H1 (cell line): ENCODE data around the gene LCAT. TPM values are rescaled to one million over a fixed set of nuclear protein-coding genes. Genes with fewer than 3 reads are reported as not detected.

ENCODE experiments used
- CTCF ChIA-PET: fragments of 300-600 bp; sonication (Branson Sonifier 250); formaldehyde crosslinking; loops from one replicate; lab custom pipeline; 2021; ENCODE audit not compliant: partially characterized antibody; lab: Charles Lee
- POLR2A ChIA-PET: fragments of 300-600 bp; sonication (Branson Sonifier 250); formaldehyde crosslinking; loops from one replicate; lab custom pipeline; 2021; ENCODE audit warnings: inconsistent platforms; ENCODE audit not compliant: partially characterized antibody; lab: Charles Lee
- DNase-seq, 2 experiments: peaks; one replicate each; pipeline versions ENCODE4 v3.0.0 to v3.0.0-alpha.2; 2010 to 2022; ENCODE audit warnings: low spot score in 2 of 2, low read depth in 1 of 2, mixed read lengths in 1 of 2
- FAIRE-seq: peaks from 2 replicates; lab custom pipeline; 2011; peaks lifted over from hg19 to GRCh38; lab: Jason Lieb, UNC
- H2AFZ ChIP-seq: 2 replicates; pipeline ENCODE4 v1.8.1; 2012; ENCODE audit warnings: low read length, inconsistent platforms
- H2AK5ac ChIP-seq: 2 replicates; pipeline ENCODE4 v1.6.1; 2013; ENCODE audit warnings: low read depth, low read length
- H2BK120ac ChIP-seq: replicated peaks from 2 replicates; pipeline ENCODE3; 2013; ENCODE audit warnings: low read depth, low read length, inconsistent platforms
- H2BK12ac ChIP-seq: 2 replicates; pipeline ENCODE4 v1.6.1; 2013; ENCODE audit warnings: low read depth, low read length
- H2BK15ac ChIP-seq: 2 replicates; pipeline ENCODE4 v1.6.1; 2013; ENCODE audit warnings: low read length
- H2BK20ac ChIP-seq: 2 replicates; pipeline ENCODE4 v1.6.1; 2013; ENCODE audit warnings: low read length
- H2BK5ac ChIP-seq: 2 replicates; pipeline ENCODE4 v1.6.1; 2013; ENCODE audit warnings: low read depth, low read length
- H3K14ac ChIP-seq: 2 replicates; pipeline ENCODE4 v1.6.1; 2013; ENCODE audit warnings: inconsistent platforms; ENCODE audit not compliant: insufficient read length
- H3K18ac ChIP-seq: 2 replicates; pipeline ENCODE4 v1.6.1; 2013; ENCODE audit warnings: low read length; ENCODE audit errors: extremely low read depth
- H3K23ac ChIP-seq: 2 replicates; pipeline ENCODE4 v1.6.1; 2013; ENCODE audit warnings: inconsistent platforms; ENCODE audit not compliant: insufficient read length
- H3K23me2 ChIP-seq: 2 replicates; pipeline ENCODE4 v1.6.1; 2013; ENCODE audit warnings: low read depth, low read length
- H3K27ac ChIP-seq: 2 replicates; pipeline ENCODE4 v1.6.1; 2011; ENCODE audit warnings: low read depth, low read length, inconsistent platforms
- H3K27me3 ChIP-seq, 4 experiments: replicated peaks in 1 of 4; 1 replicate in 1 of 4; 2 replicates in 3 of 4; pipeline versions ENCODE4 v1.6.1 to v1.8.1; 2011 to 2013; ENCODE audit warnings: low read length in 3 of 4, mild to moderate bottlenecking in 3 of 4, inconsistent platforms in 2 of 4, mixed read lengths in 2 of 4, moderate library complexity in 1 of 4; ENCODE audit not compliant: control insufficient read depth in 3 of 4, insufficient read depth in 3 of 4; ENCODE audit errors: extremely low read depth in 1 of 4
- H3K36me3 ChIP-seq, 4 experiments: 2 replicates each; pipeline versions ENCODE4 v1.6.1 to v1.8.1; 2011 to 2013; ENCODE audit warnings: mild to moderate bottlenecking in 4 of 4, low read length in 3 of 4, moderate library complexity in 2 of 4, control low read depth in 1 of 4, inconsistent platforms in 1 of 4; ENCODE audit not compliant: insufficient read depth in 4 of 4, control insufficient read depth in 2 of 4
- H3K4ac ChIP-seq: replicated peaks from 2 replicates; pipeline ENCODE3; 2013; ENCODE audit warnings: low read length, low read depth, mixed read lengths, inconsistent platforms; ENCODE audit not compliant: insufficient read length
- H3K4me1 ChIP-seq, 4 experiments: replicated peaks in 1 of 4; 1 replicate in 1 of 4; 2 replicates in 3 of 4; pipeline versions ENCODE4 v1.6.1 to v1.8.1; 2011 to 2013; ENCODE audit warnings: low read length in 3 of 4, inconsistent platforms in 2 of 4, mixed read lengths in 1 of 4; ENCODE audit not compliant: insufficient read depth in 4 of 4, control insufficient read depth in 3 of 4
- H3K4me2 ChIP-seq, 2 experiments: 2 replicates each; pipeline versions ENCODE4 v1.6.1 to v1.8.1; 2011 to 2013; ENCODE audit warnings: low read depth in 2 of 2, low read length in 2 of 2, control low read depth in 1 of 2, inconsistent platforms in 1 of 2, mild to moderate bottlenecking in 1 of 2; ENCODE audit not compliant: insufficient read depth in 1 of 2
- H3K4me3 ChIP-seq, 4 experiments: fragments of 200-600, 300-600 bp in 1 of 4; sonication (generic), shearing (Covaris generic), sonication (Bioruptor Twin) in 1 of 4; 2 replicates each; pipeline versions ENCODE4 v1.5.1 to v1.8.1; 2011 to 2016; ENCODE audit warnings: low read length in 4 of 4, low read depth in 3 of 4, control low read depth in 2 of 4, inconsistent platforms in 2 of 4, mild to moderate bottlenecking in 2 of 4, mixed read lengths in 1 of 4, moderate library complexity in 1 of 4; ENCODE audit not compliant: insufficient read depth in 2 of 4; ENCODE audit errors: extremely low read depth in 1 of 4
- H3K56ac ChIP-seq: replicated peaks from 2 replicates; pipeline ENCODE3; 2013; ENCODE audit warnings: low read depth, mild to moderate bottlenecking, mixed read lengths, low read length, inconsistent platforms; ENCODE audit not compliant: insufficient read length
- H3K79me1 ChIP-seq: 2 replicates; pipeline ENCODE4 v1.6.1; 2013; ENCODE audit warnings: low read depth, low read length, control low read depth
- H3K79me2 ChIP-seq, 2 experiments: 2 replicates each; pipeline versions ENCODE4 v1.6.1 to v1.8.1; 2012 to 2013; ENCODE audit warnings: low read length in 2 of 2, mild to moderate bottlenecking in 2 of 2, inconsistent platforms in 1 of 2; ENCODE audit not compliant: insufficient read depth in 2 of 2, control insufficient read depth in 1 of 2
- H3K9ac ChIP-seq, 4 experiments: replicated peaks in 1 of 4; 1 replicate in 1 of 4; 2 replicates in 3 of 4; pipeline versions ENCODE4 v1.6.1 to v1.8.1; 2011 to 2013; ENCODE audit warnings: low read depth in 3 of 4, low read length in 3 of 4, control low read depth in 2 of 4, mild to moderate bottlenecking in 2 of 4, moderate library complexity in 2 of 4, inconsistent platforms in 1 of 4; ENCODE audit errors: extremely low read depth in 1 of 4
- H3K9me3 ChIP-seq, 2 experiments: 2 replicates each; pipeline versions ENCODE4 v1.6.1 to v1.8.1; 2012 to 2013; ENCODE audit warnings: mild to moderate bottlenecking in 2 of 2, moderate library complexity in 2 of 2, control low read depth in 1 of 2, inconsistent platforms in 1 of 2, low read depth in 1 of 2, low read length in 1 of 2, mixed read lengths in 1 of 2; ENCODE audit not compliant: insufficient read depth in 2 of 2
- H4K20me1 ChIP-seq, 2 experiments: replicated peaks in 1 of 2; 2 replicates each; pipeline versions ENCODE3 to v1.8.1; 2011 to 2013; ENCODE audit warnings: inconsistent platforms in 2 of 2, low read length in 2 of 2, mild to moderate bottlenecking in 1 of 2; ENCODE audit not compliant: insufficient read depth in 2 of 2, control insufficient read depth in 1 of 2
- H4K5ac ChIP-seq: 2 replicates; pipeline ENCODE4 v1.6.1; 2013; ENCODE audit warnings: low read length, low read depth, mixed read lengths, inconsistent platforms; ENCODE audit not compliant: insufficient read length
- H4K8ac ChIP-seq: 2 replicates; pipeline ENCODE4 v1.8.0; 2013; ENCODE audit warnings: mild to moderate bottlenecking, moderate library complexity, low read length, inconsistent platforms; ENCODE audit not compliant: insufficient read depth; ENCODE audit errors: extremely low read depth
- H4K91ac ChIP-seq: replicated peaks from 2 replicates; pipeline ENCODE3; 2013; ENCODE audit warnings: low read length, mixed read lengths, inconsistent platforms; ENCODE audit not compliant: insufficient read length
- HDAC6 ChIP-seq: IDR thresholded peaks from one replicate; pipeline ENCODE4 v1.7.1; 2012; ENCODE audit warnings: low read depth, mild to moderate bottlenecking, inconsistent platforms, low read length, moderate library complexity
- POLR2A ChIP-seq, 2 experiments: IDR thresholded peaks; 1 replicate in 1 of 2; 2 replicates in 1 of 2; pipeline ENCODE4 v1.6.1; 2011; ENCODE audit warnings: low read depth in 2 of 2, low read length in 2 of 2, mild to moderate bottlenecking in 2 of 2; ENCODE audit errors: control extremely low read depth in 1 of 2
- WGBS, 2 experiments: shearing (Covaris generic) in 1 of 2; methylation state at CpG; one replicate each; pipeline versions ENCODE4 v1.1.6 to v1.1.7; 2013 to 2015; ENCODE audit warnings: low lambda C conversion rate in 2 of 2, mixed read lengths in 2 of 2, inconsistent platforms in 1 of 2, low coverage in 1 of 2, missing lambda C conversion rate in 1 of 2; ENCODE audit not compliant: insufficient replicate concordance in 2 of 2, insufficient coverage in 1 of 2, insufficient read length in 1 of 2; ENCODE audit errors: extremely low coverage in 1 of 2, missing lambda C conversion rate in 1 of 2; 5-methylcytosine and 5-hydroxymethylcytosine counted together
- polyA plus RNA-seq, 7 experiments: library from polyadenylated mRNA; depleted of rRNA in 3 of 7; stranded (reverse) in 5 of 7; unstranded in 2 of 7; fragments of >200 nt in 5 of 7; fragments of 200-250 nt in 2 of 7; gene quantifications; 1 replicate in 5 of 7; 2 replicates in 1 of 7; 4 replicates in 1 of 7; pipeline versions ENCODE4 v1.2.1 to v1.2.3, GENCODE V29; 2011 to 2013; ENCODE audit warnings: missing spikeins in 2 of 7, mixed read lengths in 2 of 7
- total RNA-seq: library from RNA; stranded (reverse); fragmentation: NEBNext Ultra II Directional; extraction: Animal tissue kit (Norgen Biotek cat#: 25700); gene quantifications from 2 replicates; pipeline ENCODE4 v1.2.1, GENCODE V29; 2021

The LCAT gene
- total and polyA plus RNA-seq, 2 of the 8 experiments (the other 6 are each of a cell fraction or from before 2014, with no cell fraction given) = 9.4 to 19.6 TPM

- Histone ChIP-seq H4K20me1 (peaks cover 8 to 12% of the 10 kb centered on the region in 2 experiments), H4K8ac (no peak overlapping the region; the same call in 1 of the 2 replicates)
- TF ChIP-seq POLR2A (IDR thresholded peaks at IDR 0.05; ENCODE audit: control extremely low read depth in 1 of 2, low read depth in 2 of 2, low read length in 2 of 2) = no peak
- TF ChIP-seq HDAC6 = no peak
Measured at GRCh38 chr16:67917140-67917851, 26.6 kb downstream of the LCAT start.

More at GRCh38 chr16:67917140-67917851, 26.6 kb downstream of the LCAT start:
- Histone ChIP-seq H3K9ac (no peak overlapping the region), H3K23me2 (no peaks in the 10 kb centered on the region), H2BK5ac (no peak overlapping the region), H3K18ac (no peak overlapping the region), H2BK20ac (no peak overlapping the region), H3K79me1 (peaks cover 10% of the 10 kb centered on the region), H3K4me2 (no peak overlapping the region), H2BK120ac (no peak overlapping the region), H2AFZ (no peak overlapping the region), H4K5ac (no peak overlapping the region), H2AK5ac (no peak overlapping the region), H3K79me2 (no peaks in the 10 kb centered on the region; a peak in 1 of 4 replicates), H3K27ac (no peak overlapping the region), H4K91ac (no peak overlapping the region), H3K4ac (no peak overlapping the region), H3K36me3 (no peaks in the 10 kb centered on the region; a peak in 1 of 8 replicates), H2BK12ac (no peak overlapping the region), H3K56ac (no peak overlapping the region), H3K27me3 (no peaks in the 10 kb centered on the region), H2BK15ac (no peak overlapping the region), H3K4me3 (no peak overlapping the region), H3K14ac (no peak overlapping the region), H3K4me1 (peaks cover 0 to 10% (median 4%) of the 10 kb centered on the region in 4 experiments; a peak in 6 of 7 replicates), H3K23ac (no peak overlapping the region), H3K9me3 (no peaks in the 10 kb centered on the region)
- FAIRE-seq = no peak
- no peak for DNase-seq
- CTCF ChIA-PET = interaction anchor here (0.5 to 4.1 kb wide), 7 partner anchors 9 to 101 kb away, joined by 3 to 39 read pairs (median 8); partner anchors contain the start of gene NRN1L
- POLR2A ChIA-PET = interaction anchor here (1.4 kb wide), 1 partner anchor 11 kb away, joined by 4 read pairs; no protein-coding TSS in a partner anchor
- 81% methylated on average over 6 of the region's 6 CpGs; no CpG with 5 or more reads in 1 of the 2 experiments for WGBS, 2 experiments
